ENCODE data around the gene ZNF135. TPM values are rescaled to one million over a fixed set of nuclear protein-coding genes. Genes with fewer than 3 reads are reported as not detected.

Gene ZNF135
- polyA plus RNA-seq, 1 of the 3 experiments (the other 2 are of a cell fraction): 0.41 TPM

- no peak overlapping the region for H2AFZ ChIP-seq (ENCODE audit: low read depth)
- POLR2A ChIA-PET: no interaction called here
- DNase-seq: no peak
- H3K4me1 ChIP-seq (ENCODE audit: control insufficient read depth in 1 of 2, insufficient read depth in 2 of 2, low read depth in 1 of 2, low read length in 1 of 2): no peaks in the 10 kb centered on the region
- no peaks in the 10 kb centered on the region for H3K27me3 ChIP-seq (ENCODE audit: insufficient read depth)
- H4K20me1 ChIP-seq (ENCODE audit: insufficient read depth): no peaks in the 10 kb centered on the region
- CTCF ChIA-PET: no interaction called here
- no peak overlapping the region for H3K4me3 ChIP-seq (ENCODE audit: low read depth in 2 of 2, low read length in 1 of 2)
- H3K4me2 ChIP-seq: no peak overlapping the region
- H3K9me2 ChIP-seq: no peaks in the 10 kb centered on the region
- TF ChIP-seq RAD21 (IDR thresholded peaks at IDR 0.05; ENCODE audit: low read length) (no peak), JUND (IDR thresholded peaks at IDR 0.05) (no peak), POLR2AphosphoS5 (IDR thresholded peaks at IDR 0.05; ENCODE audit: low read depth, low read length) (no peak), SIN3A (IDR thresholded peaks at IDR 0.05; ENCODE audit: borderline replicate concordance, low read depth, low read length) (no peak), RFX5 (IDR thresholded peaks at IDR 0.05; ENCODE audit: low read length) (no peak), USF2 (IDR thresholded peaks at IDR 0.05; ENCODE audit: borderline replicate concordance, low read depth, low read length) (no peak), PBX3 (IDR thresholded peaks at IDR 0.05) (no peak), YY1 (IDR thresholded peaks at IDR 0.05; ENCODE audit: low read depth) (no peak), MEF2A (IDR thresholded peaks at IDR 0.05; ENCODE audit: borderline replicate concordance, low read depth) (no peak), RXRA (IDR thresholded peaks at IDR 0.05; ENCODE audit: borderline replicate concordance, low read depth) (no peak), TEAD4 (IDR thresholded peaks at IDR 0.05; ENCODE audit: borderline replicate concordance, insufficient read depth) (no peak)
- TF ChIP-seq, protein P1, sequence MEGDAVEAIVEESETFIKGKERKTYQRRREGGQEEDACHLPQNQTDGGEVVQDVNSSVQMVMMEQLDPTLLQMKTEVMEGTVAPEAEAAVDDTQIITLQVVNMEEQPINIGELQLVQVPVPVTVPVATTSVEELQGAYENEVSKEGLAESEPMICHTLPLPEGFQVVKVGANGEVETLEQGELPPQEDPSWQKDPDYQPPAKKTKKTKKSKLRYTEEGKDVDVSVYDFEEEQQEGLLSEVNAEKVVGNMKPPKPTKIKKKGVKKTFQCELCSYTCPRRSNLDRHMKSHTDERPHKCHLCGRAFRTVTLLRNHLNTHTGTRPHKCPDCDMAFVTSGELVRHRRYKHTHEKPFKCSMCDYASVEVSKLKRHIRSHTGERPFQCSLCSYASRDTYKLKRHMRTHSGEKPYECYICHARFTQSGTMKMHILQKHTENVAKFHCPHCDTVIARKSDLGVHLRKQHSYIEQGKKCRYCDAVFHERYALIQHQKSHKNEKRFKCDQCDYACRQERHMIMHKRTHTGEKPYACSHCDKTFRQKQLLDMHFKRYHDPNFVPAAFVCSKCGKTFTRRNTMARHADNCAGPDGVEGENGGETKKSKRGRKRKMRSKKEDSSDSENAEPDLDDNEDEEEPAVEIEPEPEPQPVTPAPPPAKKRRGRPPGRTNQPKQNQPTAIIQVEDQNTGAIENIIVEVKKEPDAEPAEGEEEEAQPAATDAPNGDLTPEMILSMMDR (IDR thresholded peaks at IDR 0.05): no peak
- TF ChIP-seq, protein P2, sequence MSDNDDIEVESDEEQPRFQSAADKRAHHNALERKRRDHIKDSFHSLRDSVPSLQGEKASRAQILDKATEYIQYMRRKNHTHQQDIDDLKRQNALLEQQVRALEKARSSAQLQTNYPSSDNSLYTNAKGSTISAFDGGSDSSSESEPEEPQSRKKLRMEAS (IDR thresholded peaks at IDR 0.05; ENCODE audit: low read depth): no peak
- no peaks in the 10 kb centered on the region for H3F3A ChIP-seq (replicated peaks; ENCODE audit: insufficient read depth)
- H3K79me2 ChIP-seq (ENCODE audit: insufficient read depth): no peaks in the 10 kb centered on the region
- H3K9ac ChIP-seq: no peak overlapping the region
- no peaks in the 10 kb centered on the region for H3K9me3 ChIP-seq
- 13% methylated on average over 7 of the region's 12 CpGs for WGBS (ENCODE audit: low lambda C conversion rate)
- no peaks in the 10 kb centered on the region for H3K36me3 ChIP-seq (replicated peaks in 1 of 2; ENCODE audit: control insufficient read depth in 1 of 2, insufficient read depth in 2 of 2, low read length in 1 of 2)
- H3K27ac ChIP-seq (ENCODE audit: low read depth in 2 of 2, low read length in 1 of 2): no peak overlapping the region
Observed at GRCh38 chr19:58047672-58048071, 11.4 kb upstream of the ZNF135 start.

DNA sequence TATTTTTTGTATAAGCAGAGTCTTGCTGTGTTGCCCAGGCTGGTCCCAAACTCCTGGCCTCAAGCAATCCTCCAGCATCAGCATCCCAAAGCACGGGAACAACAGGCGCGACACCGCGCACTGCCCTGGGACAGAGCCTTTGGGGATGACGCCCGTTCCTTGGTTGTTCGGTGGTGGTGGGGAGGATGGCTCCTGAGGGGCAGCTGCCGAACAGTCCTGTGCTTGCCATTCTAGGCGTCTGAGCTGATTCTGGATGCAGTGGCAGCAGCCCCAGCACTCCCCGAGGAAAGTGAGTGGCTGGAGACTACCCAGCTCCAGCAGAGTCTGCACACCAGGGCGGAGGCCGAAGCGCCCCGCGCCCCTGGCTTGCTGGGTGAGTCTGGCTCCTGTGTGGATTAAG, 6.8 kb upstream of the ZNF135 start:
- Histone ChIP-seq H3K36me3 (replicated peaks in 1 of 2; ENCODE audit: control insufficient read depth in 1 of 2, insufficient read depth in 2 of 2, low read length in 1 of 2) (no peaks in the 10 kb centered on the region), H4K20me1 (ENCODE audit: insufficient read depth) (no peaks in the 10 kb centered on the region), H3K4me2 (no peak overlapping the region), H3K79me2 (ENCODE audit: insufficient read depth) (no peaks in the 10 kb centered on the region), H3K9ac (no peak overlapping the region), H3K27ac (ENCODE audit: low read depth in 2 of 2, low read length in 1 of 2) (no peak overlapping the region), H3K9me3 (no peaks in the 10 kb centered on the region), H2AFZ (ENCODE audit: low read depth) (no peak overlapping the region), H3K27me3 (ENCODE audit: insufficient read depth) (no peaks in the 10 kb centered on the region), H3K9me2 (no peaks in the 10 kb centered on the region), H3F3A (replicated peaks; ENCODE audit: insufficient read depth) (no peaks in the 10 kb centered on the region), H3K4me1 (ENCODE audit: control insufficient read depth in 1 of 2, insufficient read depth in 2 of 2, low read depth in 1 of 2, low read length in 1 of 2) (no peaks in the 10 kb centered on the region), H3K4me3 (ENCODE audit: low read depth in 2 of 2, low read length in 1 of 2) (no peak overlapping the region)
- TF ChIP-seq YY1 (IDR thresholded peaks at IDR 0.05; ENCODE audit: low read depth): no peak
- TF ChIP-seq, protein P1 (IDR thresholded peaks at IDR 0.05): no peak
- TF ChIP-seq IRF3 (IDR thresholded peaks at IDR 0.05; ENCODE audit: low read depth, low read length): no peak
- no peak for DNase-seq
- ChIA-PET CTCF (no interaction called here), POLR2A (no interaction called here)
- WGBS (ENCODE audit: low lambda C conversion rate): 76% methylated on average over 6 of the region's 16 CpGs

Data from SK-N-SH (cell line).